Fibroblast of lung (primary cell): ENCODE results near the gene C6orf47.

Experiments used
- CTCF ChIP-seq, 2 donors: IDR thresholded peaks in 1 of 2; conservative IDR thresholded peaks in 1 of 2; 1 replicate in 1 of 2; 2 replicates in 1 of 2; pipeline ENCODE4 v1.5.1; 2011 to 2012; ENCODE audit warnings: low read length in 2 of 2, control low read depth in 1 of 2, inconsistent platforms in 1 of 2, low read depth in 1 of 2, mild to moderate bottlenecking in 1 of 2
- EZH2 ChIP-seq: IDR thresholded peaks from 2 replicates; pipeline ENCODE4 v1.5.1; 2012; ENCODE audit warnings: low read length, control low read depth, mild to moderate bottlenecking; ENCODE audit errors: missing control alignments

GRCh38 chr6:31609519-31610406, 50.8 kb downstream of the C6orf47 start:
- TF ChIP-seq CTCF (conservative IDR thresholded peaks at IDR 0.05 in 1 of 2, IDR thresholded peaks at IDR 0.05 in 1 of 2; ENCODE audit: low read depth in 1 of 2, low read length in 2 of 2) (no peak), EZH2 (no peak)
